ENCODE data around the gene ACSL5.

Gene ACSL5

DNA sequence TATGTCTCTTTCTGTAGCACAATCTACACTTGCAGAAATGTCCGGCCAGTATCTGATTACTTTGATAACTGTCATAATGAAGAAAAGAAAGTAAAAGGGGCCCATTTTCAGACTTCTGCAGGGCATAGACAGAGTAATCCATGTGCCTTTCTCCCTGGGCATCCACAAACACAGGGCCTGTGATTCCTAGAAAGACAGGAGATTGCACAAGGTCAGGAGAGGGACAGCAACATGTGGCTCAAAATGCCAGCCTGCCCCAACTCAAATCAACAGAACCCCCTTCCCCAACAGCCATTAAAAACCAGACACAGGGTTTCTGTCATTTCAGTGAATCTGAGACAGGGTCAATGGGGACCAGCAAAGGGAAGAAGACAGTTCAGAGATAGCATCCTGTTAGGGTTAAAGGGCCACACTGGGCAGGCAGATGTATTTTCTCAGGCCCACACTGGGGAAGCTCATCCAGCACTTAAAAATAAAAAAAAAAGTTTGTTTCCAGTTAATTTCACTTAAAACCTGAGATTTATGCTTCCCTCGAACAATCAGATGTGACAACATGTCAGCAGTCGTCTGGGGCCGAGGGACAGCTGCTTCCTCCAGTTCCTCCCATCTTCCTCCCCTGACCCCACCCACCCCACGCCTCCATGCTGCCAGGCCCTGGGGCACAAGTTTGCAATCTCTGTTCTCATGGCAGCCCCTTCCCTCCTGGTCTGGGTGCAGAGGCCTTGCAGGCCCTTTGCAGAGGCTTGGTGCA lies 30.7 kb upstream of the ACSL5 start:
- H3K4me3 ChIP-seq (ENCODE audit: low read length) = no peak overlapping the region
- no peak for TF ChIP-seq CTCF (conservative IDR thresholded peaks at IDR 0.05; ENCODE audit: low read depth, low read length)
- DNase-seq (ENCODE audit: low read depth) = no peak

DNA sequence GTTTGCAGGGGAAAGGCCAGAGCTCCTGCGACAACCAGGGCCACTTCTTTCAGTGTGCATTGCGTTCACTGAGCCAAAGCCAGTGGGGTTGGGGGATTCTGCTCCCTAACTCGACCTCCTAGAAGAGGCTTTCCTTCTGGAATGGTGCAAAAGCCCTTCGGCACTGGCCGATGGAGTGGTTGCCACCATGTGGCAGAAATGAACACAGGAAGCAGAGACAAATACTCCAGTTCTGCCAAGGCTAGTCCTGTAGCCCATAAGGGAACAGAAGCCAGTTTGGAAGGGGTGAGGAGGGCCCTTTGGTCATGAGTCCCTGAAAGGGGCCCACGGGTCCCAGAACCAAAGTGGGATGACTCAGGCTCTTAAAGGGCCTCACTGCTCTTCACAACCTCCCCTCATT lies 29.7 kb upstream of the ACSL5 start:
- no peak for DNase-seq (ENCODE audit: low read depth)
- peak; percentile 14 for TF ChIP-seq CTCF (conservative IDR thresholded peaks at IDR 0.05; ENCODE audit: low read depth, low read length)

DNA sequence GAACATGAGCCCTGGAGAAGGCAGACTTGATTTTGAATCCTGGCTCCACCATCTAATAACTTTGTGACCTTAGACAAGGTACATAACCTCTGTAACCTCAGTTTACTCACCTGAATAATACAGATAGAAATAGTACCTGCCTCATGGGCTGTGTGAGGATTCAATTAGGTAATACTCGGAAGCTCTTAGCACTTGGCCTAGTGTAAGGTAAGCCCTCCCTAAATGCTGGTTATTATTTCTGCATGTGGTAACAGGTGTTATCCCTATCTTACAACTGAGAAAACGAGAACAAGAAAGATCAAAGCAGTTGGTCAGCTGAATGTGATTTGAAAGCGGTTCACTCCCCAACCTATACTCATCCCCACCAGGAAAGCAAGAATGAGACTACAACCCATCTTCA lies 28.7 kb upstream of the ACSL5 start:
- TF ChIP-seq CTCF (conservative IDR thresholded peaks at IDR 0.05; ENCODE audit: low read depth, low read length) = no peak
- H3K4me3 ChIP-seq (ENCODE audit: low read length) = no peak overlapping the region
- DNase-seq (ENCODE audit: low read depth) = no peak

More for the DNA sequence above, 29.7 kb upstream of the ACSL5 start:
- H3K4me3 ChIP-seq (ENCODE audit: low read length) = no peak overlapping the region

GRCh38 chr10:112345743-112346142 lies 28.2 kb upstream of the ACSL5 start:
- DNase-seq (ENCODE audit: low read depth) = no peak
- no peak for TF ChIP-seq CTCF (conservative IDR thresholded peaks at IDR 0.05; ENCODE audit: low read depth, low read length)
- H3K4me3 ChIP-seq (ENCODE audit: low read length) = no peak overlapping the region

DNA sequence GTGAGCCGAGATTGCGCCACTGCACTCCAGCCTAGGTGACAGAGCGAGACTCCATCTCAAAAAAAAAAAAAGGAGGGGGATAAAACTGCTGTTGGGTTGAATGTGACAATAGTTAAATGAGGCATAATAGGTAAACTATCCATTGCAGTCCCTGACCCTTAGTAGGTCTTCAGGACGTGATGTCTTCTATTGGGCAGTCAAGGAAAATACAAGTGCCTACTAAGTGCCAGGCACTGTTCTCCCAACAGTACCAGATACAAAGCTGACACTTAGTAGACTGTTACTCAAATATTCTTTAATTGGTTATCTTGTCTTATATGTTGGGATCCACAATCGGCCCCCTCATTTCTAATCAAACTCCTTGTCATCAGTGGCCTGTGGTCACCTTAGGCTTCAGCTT lies 27.1 kb upstream of the ACSL5 start:
- no peak for TF ChIP-seq CTCF (conservative IDR thresholded peaks at IDR 0.05; ENCODE audit: low read depth, low read length)
- no peak overlapping the region for H3K4me3 ChIP-seq (ENCODE audit: low read length)
- DNase-seq (ENCODE audit: low read depth) = no peak

DNA sequence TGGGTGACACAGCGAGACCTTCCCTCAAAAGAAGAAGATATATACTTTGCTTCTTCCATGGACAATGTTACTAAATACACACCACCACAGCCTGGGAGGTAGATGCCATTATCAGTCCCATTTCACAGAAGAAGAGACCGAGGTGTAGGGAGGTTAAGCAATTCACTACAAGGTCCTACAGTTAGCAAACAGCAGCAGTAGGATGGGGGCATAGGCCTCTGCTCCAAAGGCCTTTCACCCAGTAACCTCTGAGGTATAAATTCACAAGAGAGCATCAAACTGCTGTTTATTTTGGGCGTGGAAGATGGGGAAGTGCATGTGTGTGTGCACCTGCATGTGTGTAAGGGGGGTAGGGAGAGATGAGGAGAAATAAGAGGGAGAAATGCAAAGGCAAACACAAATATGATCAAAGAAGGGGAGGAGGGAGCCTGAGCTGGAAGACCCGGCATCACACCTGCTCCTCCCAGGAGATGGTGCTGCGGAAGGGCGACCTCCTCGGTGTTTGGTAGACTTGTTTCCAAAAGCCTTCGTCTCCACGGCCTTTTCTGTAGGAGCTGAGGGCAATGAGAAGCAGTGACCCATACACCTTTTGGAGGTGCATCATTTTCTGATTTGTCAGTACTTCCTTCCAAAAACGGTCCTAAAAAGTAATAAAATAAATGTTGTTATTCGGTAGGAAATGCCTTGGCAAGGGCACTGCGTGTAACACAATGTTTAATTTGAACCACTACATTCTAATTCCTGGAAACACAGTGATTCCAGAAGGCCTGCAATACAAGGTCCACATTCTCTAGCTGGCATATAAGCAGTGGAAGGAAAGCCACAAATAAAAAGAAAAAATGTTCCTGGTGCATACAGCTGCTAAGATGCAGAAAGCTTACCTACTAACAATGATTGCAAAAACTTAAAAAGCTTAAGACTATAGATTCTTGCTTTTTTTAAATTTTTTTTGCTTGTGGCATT lies 25.9 kb upstream of the ACSL5 start:
- DNase-seq (ENCODE audit: low read depth) = no peak
- TF ChIP-seq CTCF (conservative IDR thresholded peaks at IDR 0.05; ENCODE audit: low read depth, low read length) = no peak
- no peak overlapping the region for H3K4me3 ChIP-seq (ENCODE audit: low read length)
